Small intestine (tissue), 7 donors: ENCODE measurements around the gene GRIN3B. TPM values are rescaled to one million over a fixed set of nuclear protein-coding genes. Genes with fewer than 3 reads are reported as not detected.

Experiments
- DNase-seq, 2 donors: peaks; one replicate each; pipeline versions ENCODE4 v3.0.0 to v3.0.0-alpha.2; 2013
- FAIRE-seq: peaks from 2 replicates; lab custom pipeline; 2012; peaks lifted over from hg19 to GRCh38; lab: Jason Lieb, UNC
- H3K27ac ChIP-seq, 3 donors: one replicate each; pipeline ENCODE4 v1.5.1; 2013; ENCODE audit warnings: low read length in 2 of 3, mild to moderate bottlenecking in 2 of 3, control low read depth in 1 of 3, inconsistent platforms in 1 of 3, low read depth in 1 of 3, moderate library complexity in 1 of 3
- H3K27me3 ChIP-seq, 3 donors: one replicate each; pipeline ENCODE4 v1.6.1; 2013; ENCODE audit warnings: low read length in 3 of 3, inconsistent platforms in 1 of 3; ENCODE audit not compliant: control insufficient read depth in 3 of 3, insufficient read depth in 3 of 3
- H3K36me3 ChIP-seq, 3 donors: one replicate each; pipeline ENCODE4 v1.6.1; 2013; ENCODE audit warnings: low read length in 3 of 3, inconsistent platforms in 1 of 3, low read depth in 1 of 3, mild to moderate bottlenecking in 1 of 3, moderate library complexity in 1 of 3; ENCODE audit not compliant: control insufficient read depth in 3 of 3, insufficient read depth in 2 of 3
- H3K4me1 ChIP-seq, 3 donors: one replicate each; pipeline ENCODE4 v1.6.1; 2013; ENCODE audit warnings: low read length in 2 of 3, inconsistent platforms in 1 of 3, low read depth in 1 of 3, mild to moderate bottlenecking in 1 of 3, moderate library complexity in 1 of 3; ENCODE audit not compliant: control insufficient read depth in 3 of 3, insufficient read depth in 2 of 3
- H3K4me3 ChIP-seq, 3 donors: one replicate each; pipeline ENCODE4 v1.5.1; 2013; ENCODE audit warnings: low read length in 3 of 3, control low read depth in 1 of 3, inconsistent platforms in 1 of 3, low read depth in 1 of 3, mild to moderate bottlenecking in 1 of 3, moderate library complexity in 1 of 3
- H3K9me3 ChIP-seq, 2 donors: one replicate each; pipeline ENCODE4 v1.6.1; 2013; ENCODE audit warnings: low read depth in 1 of 2, low read length in 1 of 2; ENCODE audit not compliant: control insufficient read depth in 2 of 2, insufficient read depth in 1 of 2
- WGBS, 3 donors: extraction: QIAGEN DNeasy Blood & Tissue Kit; methylation state at CpG; one replicate each; pipeline ENCODE4 v1.1.7; 2013; 5-methylcytosine and 5-hydroxymethylcytosine counted together
- polyA plus RNA-seq, 4 donors: library from polyadenylated mRNA; stranded (reverse) in 3 of 4; unstranded in 1 of 4; fragments of 200-250 nt in 3 of 4; fragments of 120-200 nt in 1 of 4; gene quantifications; one replicate each; pipeline versions ENCODE4 v1.2.1 to v1.2.3, GENCODE V29; 2013
- donor health status: healthy with polysubstance abuse.
- donor health status: control.
- donor health status: control.
- donor health status: Bipolar disorder and iron deficiency.
- donor health status: healthy.

Gene GRIN3B
- polyA plus RNA-seq, 4 donors = 0.10 to 0.16 TPM; not detected in 2

DNA sequence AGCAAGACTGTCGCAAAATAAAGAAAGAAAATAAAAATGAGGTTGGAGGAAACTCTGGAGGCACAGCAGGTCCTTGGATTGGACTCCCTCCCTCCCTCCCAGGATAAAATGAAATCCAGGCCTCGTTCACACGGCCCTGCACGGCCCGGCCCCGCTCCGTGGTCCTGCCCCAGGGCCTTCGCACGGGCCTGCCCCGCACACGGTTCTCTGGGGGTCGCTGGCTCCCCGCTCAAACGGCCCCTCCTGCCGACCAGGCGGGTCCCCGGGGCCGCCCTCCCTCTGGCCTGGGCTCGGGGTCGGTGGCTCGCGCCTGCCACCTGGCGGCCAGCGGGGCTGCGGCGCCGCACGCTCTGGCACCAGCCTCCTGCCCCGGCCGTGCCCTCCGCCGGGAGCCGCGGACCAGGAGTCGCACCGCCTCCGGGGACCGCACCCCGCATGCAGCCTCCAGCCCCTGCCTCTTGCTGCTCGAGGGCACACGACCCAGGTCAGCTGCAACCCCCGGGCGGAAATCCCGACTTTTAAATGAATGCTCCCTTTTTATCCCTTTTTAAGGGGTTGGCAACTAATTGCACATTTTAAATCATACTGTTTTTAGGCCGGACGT lies 17.6 kb upstream of the GRIN3B start:
- FAIRE-seq = no peak
- Histone ChIP-seq H3K4me1 (peaks cover 0 to 23% (median 0%) of the 10 kb centered on the region in 3 donors), H3K4me3 (peak overlapping the region in 2 of 3 donors; percentile 18 to 37), H3K27me3 (no peaks in the 10 kb centered on the region), H3K36me3 (peaks cover 0 to 26% (median 4%) of the 10 kb centered on the region in 3 donors), H3K27ac (peak overlapping the region in 1 of 3 donors; percentile 12), H3K9me3 (no peaks in the 10 kb centered on the region)
- WGBS, 3 donors = 1 to 2% (median 2%) methylated on average over 26 to 46 of the region's 46 CpGs
- peak; percentile 66 to 91 for DNase-seq

DNA sequence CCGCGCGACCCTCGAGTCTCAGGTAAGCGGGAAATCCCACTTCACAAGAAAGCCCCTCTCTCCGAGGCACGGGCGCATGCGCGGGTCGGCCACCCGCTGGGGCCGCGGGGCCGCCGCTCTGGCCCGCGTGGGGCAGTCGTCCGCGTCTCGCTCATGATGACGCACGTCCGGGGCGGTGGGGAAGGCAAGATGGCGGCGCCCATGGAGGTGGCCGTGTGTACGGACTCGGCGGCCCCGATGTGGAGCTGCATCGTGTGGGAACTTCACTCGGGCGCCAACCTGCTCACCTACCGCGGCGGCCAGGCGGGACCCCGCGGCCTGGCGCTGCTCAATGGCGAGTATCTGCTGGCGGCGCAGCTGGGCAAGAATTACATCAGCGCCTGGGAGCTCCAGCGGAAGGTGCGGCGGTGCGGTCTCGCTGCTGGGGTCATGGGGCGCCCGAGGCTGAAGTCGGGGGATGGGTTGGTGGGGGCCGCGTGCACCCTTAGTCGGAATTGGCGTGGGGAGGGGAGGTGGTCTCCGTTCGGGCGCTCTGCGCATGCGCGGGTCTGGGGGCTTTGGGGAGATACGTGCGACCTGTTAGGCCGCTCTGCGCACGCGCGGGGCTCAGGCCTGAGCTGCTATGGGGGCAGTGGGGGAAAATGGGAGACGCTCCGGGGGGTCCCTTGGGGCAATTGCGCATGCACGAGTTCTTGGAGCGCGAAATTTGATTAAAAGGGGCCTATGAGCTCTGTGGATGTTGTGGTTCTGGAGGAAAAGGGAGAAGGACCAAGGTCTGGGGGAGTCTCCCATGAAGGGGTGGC lies 15.9 kb upstream of the GRIN3B start, which contains the start of gene WDR18:
Gene WDR18, plus strand, starts transcription at position 181 of the 803 bp plus-strand sequence. Its CDS starts 9 bp downstream, at position 190.
- Histone ChIP-seq H3K4me1 (peaks cover 0 to 19% (median 0%) of the 10 kb centered on the region in 3 donors), H3K27me3 (no peaks in the 10 kb centered on the region), H3K4me3 (peak within 1 kb of the TSS; percentile 78 to 96 (median 95)), H3K36me3 (peaks cover 0 to 41% (median 4%) of the 10 kb centered on the region in 3 donors), H3K27ac (peak within 1 kb of the TSS; percentile 0 to 93 (median 77)), H3K9me3 (no peaks in the 10 kb centered on the region)
- peak; percentile 90 to 95 for DNase-seq
- no peak for FAIRE-seq
- WGBS, 3 donors = 0 to 1% (median 1%) methylated on average over 72 to 78 of the region's 78 CpGs

DNA sequence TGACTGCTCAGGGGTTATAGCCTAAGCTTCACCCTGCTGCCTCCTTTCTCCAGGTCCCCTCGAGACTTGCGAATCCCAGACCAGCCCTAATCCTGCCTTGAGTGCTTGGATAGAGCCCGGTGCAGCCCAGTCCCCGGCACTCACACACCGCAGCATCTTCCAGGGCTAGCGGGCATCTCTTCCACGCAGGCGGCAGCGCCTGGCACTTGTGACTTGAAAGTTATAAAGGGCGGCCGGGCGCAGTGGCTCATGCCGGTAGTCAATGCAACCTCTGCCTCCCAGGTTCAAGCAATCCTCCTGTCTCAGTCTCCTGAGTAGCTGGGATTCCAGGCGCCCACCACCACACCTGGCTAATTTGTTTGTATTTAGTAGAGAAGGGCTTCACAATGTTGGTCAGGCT lies 14.1 kb upstream of the GRIN3B start:
- Histone ChIP-seq H3K4me3 (no peak overlapping the region), H3K4me1 (peaks cover 0 to 10% (median 0%) of the 10 kb centered on the region in 3 donors), H3K9me3 (no peaks in the 10 kb centered on the region), H3K27ac (no peak overlapping the region), H3K36me3 (peaks cover 0 to 58% (median 4%) of the 10 kb centered on the region in 3 donors), H3K27me3 (no peaks in the 10 kb centered on the region)
- FAIRE-seq = no peak
- DNase-seq = no peak
- WGBS, 3 donors = 90 to 96% (median 93%) methylated on average over 14 of the region's 14 CpGs

DNA sequence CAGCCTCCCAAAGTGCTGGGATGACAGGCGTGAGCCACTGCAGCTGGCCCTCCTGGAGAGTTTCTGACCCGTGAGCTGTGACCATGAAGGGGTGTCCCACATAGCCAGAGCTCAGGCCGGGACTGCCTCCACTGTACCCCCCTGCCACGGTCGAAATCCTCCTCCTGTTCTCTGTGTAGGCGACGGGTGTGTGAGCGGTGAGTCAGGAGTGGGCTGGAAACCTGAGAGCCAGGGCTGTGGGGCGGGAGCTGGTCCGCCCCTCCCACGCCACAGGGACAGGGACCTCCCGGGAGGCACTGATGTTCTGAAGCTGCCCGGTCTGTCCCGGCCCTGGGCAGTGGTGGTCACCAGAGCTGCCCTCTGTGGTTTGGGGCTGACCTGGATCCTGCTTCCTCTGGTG lies 12.1 kb upstream of the GRIN3B start:
- H3K27me3 ChIP-seq = no peaks in the 10 kb centered on the region
- peaks cover 0 to 72% (median 4%) of the 10 kb centered on the region in 3 donors for H3K36me3 ChIP-seq
- H3K4me1 ChIP-seq = peaks cover 0 to 7% (median 0%) of the 10 kb centered on the region in 3 donors
- no peak for FAIRE-seq
- no peak overlapping the region for H3K27ac ChIP-seq
- no peaks in the 10 kb centered on the region for H3K9me3 ChIP-seq
- DNase-seq = no peak
- H3K4me3 ChIP-seq = no peak overlapping the region
- 76 to 84% (median 83%) methylated on average over 14 of the region's 14 CpGs for WGBS, 3 donors

DNA sequence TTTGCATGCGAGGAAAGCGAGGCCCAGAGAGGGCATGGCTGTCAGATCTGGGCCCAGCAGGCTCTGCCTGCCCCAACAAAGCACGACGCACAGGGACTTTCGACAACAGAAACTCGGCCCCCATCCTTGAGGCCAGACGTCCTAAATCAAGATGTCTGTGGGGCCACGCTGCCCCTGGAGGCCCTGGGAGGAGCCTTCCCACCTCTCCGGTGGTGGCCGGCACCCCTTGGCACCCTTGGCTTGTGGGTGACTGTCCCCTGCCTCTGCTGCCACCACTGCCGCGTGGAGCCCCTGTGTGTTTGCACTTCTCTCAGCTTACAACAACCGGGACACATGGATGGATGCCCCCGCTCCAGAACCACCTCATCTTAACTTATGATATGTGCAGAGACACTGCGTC lies 11.7 kb upstream of the GRIN3B start:
- WGBS, 3 donors = 87 to 95% (median 91%) methylated on average over 14 to 15 of the region's 15 CpGs
- no peaks in the 10 kb centered on the region for H3K9me3 ChIP-seq
- H3K27ac ChIP-seq = no peak overlapping the region
- no peak overlapping the region for H3K4me3 ChIP-seq
- DNase-seq = no peak
- no peak for FAIRE-seq
- H3K36me3 ChIP-seq = peaks cover 0 to 77% (median 4%) of the 10 kb centered on the region in 3 donors
- H3K27me3 ChIP-seq = no peaks in the 10 kb centered on the region
- H3K4me1 ChIP-seq = peaks cover 0 to 5% (median 0%) of the 10 kb centered on the region in 3 donors

DNA sequence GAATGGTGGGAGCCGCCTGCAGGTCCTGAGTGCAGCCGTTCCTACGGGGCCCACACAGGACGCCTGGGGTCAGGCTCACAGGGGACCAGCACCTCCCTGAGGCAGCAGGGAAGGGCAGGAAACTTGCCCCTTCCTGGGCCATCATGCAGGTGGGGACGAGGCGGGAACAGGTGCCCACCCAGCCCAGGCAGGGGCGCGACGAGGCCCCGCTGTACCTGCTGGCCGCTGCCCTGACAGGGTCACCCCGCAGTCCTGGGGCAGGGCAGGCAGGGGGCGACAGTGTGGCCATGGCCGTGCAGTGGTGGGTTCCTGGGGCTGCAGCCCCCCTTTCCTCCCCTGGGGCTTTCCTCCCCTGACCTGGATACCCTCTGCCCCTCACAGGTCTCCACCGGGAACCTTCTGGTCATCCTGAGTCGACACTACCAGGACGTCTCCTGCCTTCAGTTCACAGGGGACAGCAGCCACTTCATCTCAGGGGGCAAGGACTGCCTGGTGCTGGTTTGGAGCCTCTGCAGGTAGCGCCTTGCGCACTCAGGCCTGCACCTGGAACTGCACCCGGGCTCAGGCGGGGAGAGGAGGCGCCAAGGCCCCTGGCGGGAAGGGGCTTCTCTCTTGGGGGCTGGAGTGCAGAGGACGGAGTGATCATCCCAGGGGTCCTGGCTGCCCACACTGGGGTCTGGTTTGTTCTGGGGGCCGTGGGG lies 10.7 kb upstream of the GRIN3B start:
- DNase-seq = no peak
- 89 to 92% (median 89%) methylated on average over 16 to 25 of the region's 25 CpGs for WGBS, 3 donors
- H3K27ac ChIP-seq = no peak overlapping the region

DNA sequence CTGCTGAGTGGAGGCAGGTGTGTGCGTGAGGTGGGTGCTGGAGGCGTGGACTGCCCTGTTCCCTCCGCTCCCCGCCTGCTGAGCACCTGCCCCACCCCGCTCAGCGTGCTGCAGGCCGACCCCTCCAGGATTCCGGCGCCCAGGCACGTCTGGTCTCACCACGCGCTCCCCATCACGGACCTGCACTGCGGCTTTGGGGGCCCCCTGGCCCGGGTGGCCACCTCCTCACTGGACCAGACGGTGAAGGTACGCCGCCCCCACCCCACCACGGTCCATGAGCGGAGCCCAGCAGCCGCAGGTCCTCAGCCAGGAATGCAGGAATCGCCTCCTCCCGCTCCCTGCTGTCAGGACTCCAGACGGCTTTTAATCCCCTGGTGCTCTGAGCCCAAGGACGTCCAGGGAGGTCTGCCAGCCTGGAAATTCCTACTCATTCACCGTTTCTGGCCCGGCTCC lies 10.1 kb upstream of the GRIN3B start:
- Histone ChIP-seq H3K9me3 (no peaks in the 10 kb centered on the region), H3K27ac (no peak overlapping the region), H3K4me1 (no peaks in the 10 kb centered on the region), H3K36me3 (peaks cover 0 to 93% (median 4%) of the 10 kb centered on the region in 3 donors), H3K4me3 (no peak overlapping the region), H3K27me3 (no peaks in the 10 kb centered on the region)
- no peak for DNase-seq
- FAIRE-seq = no peak
- 86 to 91% (median 88%) methylated on average over 20 to 27 of the region's 27 CpGs for WGBS, 3 donors

More for the DNA sequence above, 10.7 kb upstream of the GRIN3B start:
- Histone ChIP-seq H3K4me3 (no peak overlapping the region), H3K4me1 (no peaks in the 10 kb centered on the region), H3K27me3 (no peaks in the 10 kb centered on the region), H3K36me3 (peaks cover 0 to 87% (median 4%) of the 10 kb centered on the region in 3 donors), H3K9me3 (no peaks in the 10 kb centered on the region)
- FAIRE-seq = no peak

DNA sequence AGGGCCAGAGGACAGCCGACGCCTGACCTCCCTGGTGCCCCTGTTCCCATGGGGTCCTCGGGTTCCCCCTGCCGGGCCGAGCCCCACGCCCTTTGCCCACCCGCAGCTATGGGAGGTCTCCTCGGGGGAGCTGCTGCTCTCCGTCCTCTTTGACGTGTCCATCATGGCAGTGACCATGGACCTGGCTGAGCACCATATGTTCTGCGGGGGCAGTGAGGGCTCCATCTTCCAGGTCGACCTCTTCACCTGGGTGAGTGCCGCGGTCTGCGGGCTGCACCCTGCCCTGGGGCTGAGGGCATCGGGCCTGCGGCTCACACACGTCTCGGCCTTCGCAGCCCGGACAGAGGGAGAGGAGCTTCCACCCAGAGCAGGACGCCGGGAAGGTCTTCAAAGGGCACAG lies 9.5 kb upstream of the GRIN3B start:
- H3K27ac ChIP-seq = no peak overlapping the region
- H3K9me3 ChIP-seq = no peaks in the 10 kb centered on the region
- peaks cover 0 to 4% (median under 1%) of the 10 kb centered on the region in 3 donors for H3K27me3 ChIP-seq
- DNase-seq (no peak), FAIRE-seq (no peak)
- peaks cover 0 to 94% (median 4%) of the 10 kb centered on the region in 3 donors for H3K36me3 ChIP-seq
- WGBS, 3 donors = 89 to 97% (median 94%) methylated on average over 17 to 23 of the region's 23 CpGs
- no peak overlapping the region for H3K4me3 ChIP-seq
- H3K4me1 ChIP-seq = no peaks in the 10 kb centered on the region
